Activated CD8-positive, alpha-beta memory T cell treated with anti-CD3 and anti-CD28 coated beads for 48 hours (primary cell): Measurements from ENCODE around the gene CDKN2B-AS1.
A peak's percentile ranks its signal among the peaks of the same experiment; 100 is the strongest.
"Not testable (repeated sequence)": the region's sequence is repeated elsewhere in the genome, so short reads cannot be mapped to it uniquely, and the experiment has no call there.

Source experiments
- DNase-seq, 3 experiments: peaks; one replicate each; pipeline ENCODE4 v3.0.0-alpha.2; 2020; ENCODE audit warnings: low read depth in 2 of 3, low spot score in 2 of 3

Gene CDKN2B-AS1

DNA sequence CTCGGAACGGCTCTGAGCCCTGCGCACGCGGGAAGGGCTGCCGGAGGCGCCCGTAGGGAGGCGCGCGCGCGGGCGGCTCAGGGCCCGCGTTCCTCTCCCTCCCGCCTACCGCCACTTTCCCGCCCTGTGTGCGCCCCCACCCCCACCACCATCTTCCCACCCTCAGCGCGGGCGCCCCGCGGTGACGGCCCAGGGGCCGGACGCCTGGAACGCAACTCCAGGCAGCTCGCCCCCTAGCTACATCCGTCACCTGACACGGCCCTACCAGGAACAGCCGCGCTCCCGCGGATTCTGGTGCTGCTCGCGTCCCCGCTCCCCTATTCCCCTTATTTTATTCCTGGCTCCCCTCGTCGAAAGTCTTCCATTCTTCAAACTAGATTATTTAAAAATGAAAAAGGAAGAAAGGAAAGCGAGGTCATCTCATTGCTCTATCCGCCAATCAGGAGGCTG is at the start of gene CDKN2B-AS1:
TSS of gene CDKN2B-AS1 (plus strand) at position 236 of the 450 bp plus-strand sequence.
- DNase-seq, result peak in 1 of 3 experiments; percentile 23

DNA sequence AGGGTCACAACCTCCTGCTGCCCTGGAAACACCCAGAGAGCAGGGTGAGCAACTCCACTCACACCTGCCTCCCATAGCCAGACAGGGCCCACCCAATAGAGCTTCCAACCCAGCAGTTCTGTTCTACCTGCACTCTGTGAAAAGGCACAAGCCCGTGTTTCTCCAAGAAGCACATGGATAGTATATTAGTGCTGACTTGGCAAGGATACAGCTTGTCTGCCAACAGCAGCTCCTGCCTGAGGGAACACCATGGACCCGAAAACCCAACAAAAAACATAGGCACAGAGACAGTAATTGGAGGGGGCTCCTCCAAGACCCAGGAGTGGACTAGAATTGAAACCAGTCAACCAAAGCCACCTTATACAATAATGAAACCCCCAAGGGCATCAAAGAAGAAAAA is 49.0 kb upstream of the CDKN2B-AS1 start:
- no peak for DNase-seq

DNA sequence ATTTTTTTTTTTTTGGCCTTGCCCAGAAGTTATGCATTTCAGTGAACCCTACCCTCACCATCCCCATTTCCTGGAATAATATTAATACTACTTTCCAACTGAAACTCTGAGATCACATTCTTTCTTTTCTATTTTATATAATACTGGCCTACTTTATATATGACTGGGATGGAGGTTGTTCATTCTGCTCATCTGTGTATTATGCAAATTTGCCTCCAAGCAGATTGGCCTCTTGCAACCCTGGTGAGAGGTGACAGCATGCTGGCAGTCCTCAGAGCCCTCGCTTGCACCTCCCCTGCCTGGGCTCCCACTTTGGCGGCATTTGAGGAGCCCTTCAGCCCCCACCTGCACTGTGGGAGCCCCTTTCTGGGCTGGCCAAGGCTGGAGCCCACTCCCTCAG is 35.8 kb upstream of the CDKN2B-AS1 start:
- DNase-seq, result no peak

- DNase-seq, result not testable (repeated sequence)
These were observed 35.3 kb upstream of the CDKN2B-AS1 start for GRCh38 chr9:21959268-21959667.

DNA sequence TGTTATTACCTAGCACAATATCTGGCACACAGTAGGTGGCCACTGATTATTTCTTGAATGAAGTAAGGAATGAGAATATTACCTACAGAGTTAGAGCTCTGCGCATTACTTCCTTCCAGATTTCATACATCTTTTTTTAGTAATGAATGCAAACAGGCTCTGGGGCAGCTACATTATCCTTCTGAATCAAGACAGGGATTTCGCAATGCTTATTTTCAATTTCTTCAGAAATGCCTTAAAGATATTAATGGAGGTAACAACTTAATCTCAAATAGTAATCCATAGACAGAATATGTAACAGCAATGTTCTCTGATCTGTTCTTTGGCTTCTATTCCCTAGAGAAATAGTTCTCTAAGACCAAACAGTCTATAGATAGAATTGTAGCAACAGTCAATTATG is 33.0 kb upstream of the CDKN2B-AS1 start:
- DNase-seq, result no peak

DNA sequence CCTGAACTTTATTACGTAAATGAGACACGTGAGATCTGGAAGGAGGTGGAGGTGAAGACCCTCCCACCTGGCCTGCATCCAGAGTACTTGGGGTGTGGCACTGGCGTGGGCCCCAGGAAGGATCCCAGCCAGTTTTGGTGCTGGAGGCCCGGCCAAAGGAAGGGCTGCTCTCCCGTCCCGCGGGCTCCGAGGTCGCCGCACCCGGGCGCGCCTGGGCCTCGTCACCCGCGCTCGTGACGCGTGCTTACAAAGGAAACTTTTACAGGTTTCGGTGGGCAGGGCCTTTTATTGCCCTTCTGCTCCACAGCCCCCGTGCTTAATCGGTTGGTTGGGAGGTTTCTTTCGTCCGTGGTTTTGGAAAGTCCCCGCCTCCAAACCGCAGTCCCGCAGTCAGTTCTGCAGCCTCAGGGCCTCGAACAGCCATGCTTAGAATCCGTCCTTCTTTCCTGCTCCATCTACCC is 29.6 kb upstream of the CDKN2B-AS1 start:
- peak in 1 of 3 experiments; percentile 40 for DNase-seq

- DNase-seq, result no peak
These were observed 29.1 kb upstream of the CDKN2B-AS1 start for GRCh38 chr9:21965401-21965951.

DNA sequence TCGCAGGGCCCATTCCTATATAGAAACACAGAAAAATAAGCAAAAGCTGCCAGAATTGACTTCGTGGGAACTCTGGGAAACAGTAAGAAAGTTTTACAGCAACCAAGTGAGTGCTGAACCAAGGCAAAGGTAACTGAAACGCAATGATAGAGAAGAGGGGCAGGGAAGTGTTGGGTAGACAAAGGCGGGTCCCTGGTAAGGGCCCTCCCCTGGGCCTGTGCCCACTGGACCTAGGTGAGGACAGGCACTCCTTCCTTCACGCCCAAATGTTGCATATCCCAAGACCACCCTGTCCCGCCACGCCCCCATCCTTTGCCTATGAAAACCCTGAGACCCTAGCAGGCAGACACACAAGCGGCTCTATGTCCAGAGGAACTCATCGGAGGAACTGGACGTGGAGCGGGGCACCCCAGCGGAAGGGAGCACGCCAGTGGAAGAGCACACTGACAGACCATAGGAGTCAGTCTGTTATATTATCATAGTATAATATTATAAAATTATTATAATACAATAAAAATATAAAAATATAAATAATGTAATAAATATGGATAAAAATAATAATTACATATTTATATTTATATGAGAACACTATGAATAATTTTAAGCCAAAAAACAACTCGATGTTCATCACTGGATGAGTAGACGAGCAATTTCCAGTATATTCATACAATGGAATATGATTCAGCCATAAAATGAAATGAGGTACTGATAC is 28.3 kb upstream of the CDKN2B-AS1 start:
- no peak for DNase-seq

DNA sequence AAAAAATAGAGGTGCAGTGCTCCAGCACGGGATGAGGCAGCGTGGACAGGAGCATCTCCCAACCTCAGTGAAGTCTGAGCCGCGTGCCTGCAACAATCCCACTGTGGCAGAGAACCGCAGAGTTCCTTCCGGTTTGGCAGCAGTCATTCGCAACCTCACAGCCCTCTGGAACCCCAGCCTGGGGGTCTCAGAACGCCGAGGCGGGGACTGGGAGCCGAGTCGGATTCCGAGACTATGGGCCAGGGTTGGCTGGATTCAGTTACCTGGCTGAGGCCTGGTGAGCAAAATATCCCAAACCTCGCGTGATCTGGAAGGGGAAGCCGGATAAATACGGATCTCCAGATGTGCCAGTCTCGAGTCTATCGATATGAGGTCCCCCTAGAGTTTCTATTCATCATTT is 27.4 kb upstream of the CDKN2B-AS1 start:
- DNase-seq, result no peak

GRCh38 chr9:21967702-21968101 is 26.9 kb upstream of the CDKN2B-AS1 start:
- no peak for DNase-seq

DNA sequence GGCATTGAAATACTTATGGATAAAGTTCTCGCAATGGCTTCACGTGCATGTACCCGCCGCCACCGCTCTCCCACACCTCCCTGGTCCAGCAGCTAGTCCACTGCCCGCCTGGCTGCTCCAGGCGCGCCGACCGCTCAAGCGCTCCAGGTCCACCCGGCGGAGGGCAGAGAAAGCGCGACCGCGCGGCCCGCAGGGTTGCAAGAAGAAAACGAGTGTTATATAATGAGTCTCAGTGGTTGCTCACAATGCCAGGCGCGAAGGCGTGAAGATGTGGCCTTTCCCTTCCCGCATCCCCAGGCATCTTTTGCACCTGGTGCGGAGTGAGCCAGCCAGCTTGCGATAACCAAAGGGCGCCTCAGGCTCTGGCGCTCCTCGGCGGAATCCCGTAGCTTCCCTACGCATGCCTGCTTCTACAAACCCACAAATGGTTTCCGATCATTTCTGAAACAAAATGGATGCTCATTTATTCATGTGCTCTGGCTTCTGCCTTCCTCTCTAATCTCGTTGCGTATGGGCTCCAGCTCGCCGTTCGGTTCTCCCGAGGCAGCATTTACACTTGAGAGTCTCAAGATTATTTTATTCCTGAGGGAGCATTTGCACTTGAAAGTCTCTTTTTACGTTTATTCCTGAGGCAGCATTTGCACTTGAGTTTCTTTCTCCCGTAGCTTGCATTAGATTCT is 26.1 kb upstream of the CDKN2B-AS1 start:
- DNase-seq, result no peak

- DNase-seq, result no peak
These were observed 25.3 kb upstream of the CDKN2B-AS1 start for GRCh38 chr9:21969011-21969940.

GRCh38 chr9:21969951-21970799 is 24.4 kb upstream of the CDKN2B-AS1 start:
- no peak for DNase-seq

DNA sequence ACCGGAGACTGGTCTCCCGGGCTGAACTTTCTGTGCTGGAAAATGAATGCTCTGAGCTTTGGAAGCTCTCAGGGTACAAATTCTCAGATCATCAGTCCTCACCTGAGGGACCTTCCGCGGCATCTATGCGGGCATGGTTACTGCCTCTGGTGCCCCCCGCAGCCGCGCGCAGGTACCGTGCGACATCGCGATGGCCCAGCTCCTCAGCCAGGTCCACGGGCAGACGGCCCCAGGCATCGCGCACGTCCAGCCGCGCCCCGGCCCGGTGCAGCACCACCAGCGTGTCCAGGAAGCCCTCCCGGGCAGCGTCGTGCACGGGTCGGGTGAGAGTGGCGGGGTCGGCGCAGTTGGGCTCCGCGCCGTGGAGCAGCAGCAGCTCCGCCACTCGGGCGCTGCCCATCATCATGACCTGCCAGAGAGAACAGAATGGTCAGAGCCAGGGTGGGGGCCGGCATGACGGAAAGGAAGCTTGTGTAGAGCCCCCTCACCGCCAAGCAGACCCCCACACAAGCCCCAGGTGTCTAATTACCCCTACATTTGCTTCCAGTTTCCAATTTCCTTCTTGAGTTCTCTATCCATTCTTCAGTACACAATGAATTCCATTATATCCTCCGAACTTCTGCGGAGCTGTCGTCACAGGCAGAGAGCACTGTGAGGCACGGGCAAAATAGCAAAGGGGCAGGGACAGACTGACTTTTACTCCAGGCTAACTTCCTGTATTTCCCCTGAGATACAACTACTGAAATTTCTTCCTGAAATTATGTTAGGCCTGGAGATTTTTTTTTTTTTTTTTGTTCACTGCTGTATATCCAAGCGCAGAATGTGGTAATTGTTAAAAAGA is 23.6 kb upstream of the CDKN2B-AS1 start:
- no peak for DNase-seq

DNA sequence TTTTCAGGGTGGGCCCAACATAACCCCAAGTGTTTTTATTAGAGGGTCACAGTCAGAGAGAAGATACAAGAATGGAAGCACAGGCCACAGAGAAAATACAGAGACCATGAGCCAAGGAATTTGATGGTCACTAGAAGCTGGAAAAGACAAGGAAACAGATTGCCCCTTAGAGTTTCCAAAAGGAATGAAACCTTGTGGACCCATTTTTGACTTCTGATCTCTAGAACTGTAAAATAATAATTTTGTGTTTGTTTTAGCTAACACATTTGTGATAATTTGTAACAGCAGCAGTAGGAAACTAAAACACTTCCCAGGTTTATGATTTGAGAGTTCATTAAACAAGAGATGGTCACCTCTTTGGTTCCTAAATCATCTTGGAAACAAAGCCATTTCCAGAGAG is 22.2 kb upstream of the CDKN2B-AS1 start:
- DNase-seq, result no peak

- no peak for DNase-seq
These were observed 20.3 kb upstream of the CDKN2B-AS1 start for GRCh38 chr9:21974343-21974721.

DNA sequence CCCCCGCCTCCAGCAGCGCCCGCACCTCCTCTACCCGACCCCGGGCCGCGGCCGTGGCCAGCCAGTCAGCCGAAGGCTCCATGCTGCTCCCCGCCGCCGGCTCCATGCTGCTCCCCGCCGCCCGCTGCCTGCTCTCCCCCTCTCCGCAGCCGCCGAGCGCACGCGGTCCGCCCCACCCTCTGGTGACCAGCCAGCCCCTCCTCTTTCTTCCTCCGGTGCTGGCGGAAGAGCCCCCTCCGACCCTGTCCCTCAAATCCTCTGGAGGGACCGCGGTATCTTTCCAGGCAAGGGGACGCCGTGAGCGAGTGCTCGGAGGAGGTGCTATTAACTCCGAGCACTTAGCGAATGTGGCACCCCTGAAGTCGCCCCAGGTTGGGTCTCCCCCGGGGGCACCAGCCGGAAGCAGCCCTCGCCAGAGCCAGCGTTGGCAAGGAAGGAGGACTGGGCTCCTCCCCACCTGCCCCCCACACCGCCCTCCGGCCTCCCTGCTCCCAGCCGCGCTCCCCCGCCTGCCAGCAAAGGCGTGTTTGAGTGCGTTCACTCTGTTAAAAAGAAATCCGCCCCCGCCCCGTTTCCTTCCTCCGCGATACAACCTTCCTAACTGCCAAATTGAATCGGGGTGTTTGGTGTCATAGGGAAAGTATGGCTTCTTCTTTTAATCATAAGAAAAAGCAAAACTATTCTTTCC is 19.7 kb upstream of the CDKN2B-AS1 start:
- DNase-seq, result no peak

- DNase-seq, result no peak
These were observed 18.2 kb upstream of the CDKN2B-AS1 start for GRCh38 chr9:21976334-21976875.

DNA sequence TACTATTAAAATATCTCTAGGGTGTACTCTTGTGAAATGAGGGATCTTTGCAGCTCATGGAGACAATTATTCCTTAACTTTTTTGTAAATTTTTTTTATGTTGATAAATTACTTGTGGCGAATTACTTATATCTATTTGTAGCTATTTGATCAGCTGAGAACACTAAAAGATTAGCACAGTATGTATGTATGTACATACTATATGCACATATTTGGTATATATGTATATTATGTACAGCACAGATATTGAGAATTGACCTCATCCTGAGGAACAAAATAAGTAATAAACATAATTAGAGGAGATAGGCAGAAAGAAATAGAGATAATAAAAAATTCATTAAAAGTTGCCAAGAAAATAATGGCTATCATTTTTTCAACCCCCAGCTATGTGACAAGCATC is 12.2 kb upstream of the CDKN2B-AS1 start:
- no peak for DNase-seq
